GM12878 (cell line): ENCODE results near the gene CHST13.

Experiments used
- CHD1 ChIP-seq: IDR thresholded peaks from 2 replicates; pipeline ENCODE4 v1.6.1; 2012; ENCODE audit warnings: low read depth, low read length, improper control_type of control experiment
- CHD2 ChIP-seq: IDR thresholded peaks from 2 replicates; pipeline ENCODE4 v1.6.1; 2011; ENCODE audit warnings: low read depth, low read length, improper control_type of control experiment, borderline replicate concordance
- CREM ChIP-seq: IDR thresholded peaks from 2 replicates; pipeline ENCODE4 v1.6.1; 2014; ENCODE audit warnings: antibody characterized with exemption, low read depth
- CTCF ChIP-seq, 3 experiments: IDR thresholded peaks in 2 of 3; conservative IDR thresholded peaks in 1 of 3; 2 replicates each; pipeline ENCODE4 v1.5.1; 2011; ENCODE audit warnings: low read depth in 3 of 3, low read length in 3 of 3, mild to moderate bottlenecking in 3 of 3, control low read depth in 2 of 3, moderate library complexity in 2 of 3, inconsistent platforms in 1 of 3, mixed read lengths in 1 of 3; ENCODE audit not compliant: control insufficient read depth in 2 of 3, insufficient read depth in 1 of 3; ENCODE audit errors: extremely low read depth in 1 of 3
- MAX ChIP-seq: IDR thresholded peaks from 2 replicates; pipeline ENCODE4 v1.6.1; 2012; ENCODE audit warnings: low read depth, low read length, improper control_type of control experiment
- RFX5 ChIP-seq: IDR thresholded peaks from 2 replicates; pipeline ENCODE4 v1.6.1; 2011; ENCODE audit warnings: low read depth, low read length, improper control_type of control experiment
- ZBTB40 ChIP-seq: fragments of 450-650 bp; IDR thresholded peaks from 2 replicates; pipeline ENCODE4 v1.6.1; 2016; ENCODE audit warnings: mild to moderate bottlenecking, moderate library complexity, borderline replicate concordance

- TF ChIP-seq MAX (no peak), CTCF (IDR thresholded peaks at IDR 0.05 in 2 of 3, conservative IDR thresholded peaks at IDR 0.05 in 1 of 3; ENCODE audit: control insufficient read depth in 2 of 3, extremely low read depth in 1 of 3, insufficient read depth in 1 of 3, low read depth in 3 of 3, low read length in 3 of 3) (peak in 1 of 3 experiments; percentile 14; a peak in 1 of 6 replicates), CREM (no peak), ZBTB40 (no peak), CHD2 (no peak), CHD1 (no peak), RFX5 (no peak)
These were observed 49.2 kb upstream of the CHST13 start for GRCh38 chr3:126474498-126475412.
